OCI-LY3 (cell line): Measurements from ENCODE around the gene TSPYL1.
"Not testable (repeated sequence)": the region's sequence is repeated elsewhere in the genome, so short reads cannot be mapped to it uniquely, and the experiment has no call there.

Experiments used
- H2AFZ ChIP-seq: fragments of 200-600, 300-600 bp; shearing (Covaris generic); 2 replicates; pipeline ENCODE4 v1.6.0; 2014; ENCODE audit warnings: antibody characterized with exemption, low read depth, low read length
- H3K27ac ChIP-seq: fragments of 200-600, 300-600 bp; sonication (generic); 2 replicates; pipeline ENCODE4 v1.5.1; 2014; ENCODE audit warnings: mild to moderate bottlenecking, low read length, moderate library complexity, mixed read lengths
- H3K27me3 ChIP-seq: fragments of 200-600, 300-600 bp; sonication (generic); 2 replicates; pipeline ENCODE4 v1.6.1; 2014; ENCODE audit warnings: low read depth, low read length, mixed read lengths
- H3K36me3 ChIP-seq: fragments of 200-600, 300-600 bp; sonication (generic); replicated peaks from 2 replicates; pipeline ENCODE3; 2014; ENCODE audit warnings: low read depth, low read length, mixed read lengths
- H3K4me1 ChIP-seq: fragments of 300-600, 200-600 bp; sonication (generic); 2 replicates; pipeline ENCODE4 v1.6.1; 2014; ENCODE audit warnings: low read length, mixed read lengths
- H3K4me2 ChIP-seq: fragments of 200-600, 300-600 bp; sonication (generic); 2 replicates; pipeline ENCODE4 v1.6.1; 2014; ENCODE audit warnings: low read length, mixed read lengths
- H3K4me3 ChIP-seq: fragments of 300-600, 200-600 bp; sonication (generic); 2 replicates; pipeline ENCODE4 v1.5.1; 2014; ENCODE audit warnings: antibody characterized with exemption, mild to moderate bottlenecking, low read length, moderate library complexity
- H3K79me2 ChIP-seq: fragments of 300-600, 200-600 bp; shearing (Covaris generic); 2 replicates; pipeline ENCODE4 v1.6.1; 2014; ENCODE audit warnings: mild to moderate bottlenecking, low read length, mixed read lengths
- H3K9ac ChIP-seq: fragments of 300-600, 200-600 bp; shearing (Covaris generic); 2 replicates; pipeline ENCODE4 v1.6.0; 2014; ENCODE audit warnings: mild to moderate bottlenecking, low read length, moderate library complexity
- H3K9me3 ChIP-seq: fragments of 200-600, 300-600 bp; shearing (Covaris generic); 2 replicates; pipeline ENCODE4 v1.6.1; 2014; ENCODE audit warnings: low read length, mixed read lengths; ENCODE audit not compliant: insufficient read depth
- H4K20me1 ChIP-seq: fragments of 200-600, 300-600 bp; sonication (generic); 2 replicates; pipeline ENCODE4 v1.6.1; 2016; ENCODE audit warnings: low read length, mixed read lengths; ENCODE audit not compliant: insufficient read depth
- EZH2phosphoT487 ChIP-seq: fragments of 200-600 bp; shearing (Covaris generic); IDR thresholded peaks from 2 replicates; pipeline ENCODE4 v1.6.1; 2018; ENCODE audit warnings: antibody characterized with exemption, mixed run types, low read depth
- TF ChIP-seq, protein P1 (sequence below): fragments of 200-600, 300-600 bp; sonication (generic); IDR thresholded peaks from 2 replicates; pipeline ENCODE4 v1.5.1; 2014; ENCODE audit warnings: antibody characterized with exemption, low read length, low read depth

Gene TSPYL1

DNA sequence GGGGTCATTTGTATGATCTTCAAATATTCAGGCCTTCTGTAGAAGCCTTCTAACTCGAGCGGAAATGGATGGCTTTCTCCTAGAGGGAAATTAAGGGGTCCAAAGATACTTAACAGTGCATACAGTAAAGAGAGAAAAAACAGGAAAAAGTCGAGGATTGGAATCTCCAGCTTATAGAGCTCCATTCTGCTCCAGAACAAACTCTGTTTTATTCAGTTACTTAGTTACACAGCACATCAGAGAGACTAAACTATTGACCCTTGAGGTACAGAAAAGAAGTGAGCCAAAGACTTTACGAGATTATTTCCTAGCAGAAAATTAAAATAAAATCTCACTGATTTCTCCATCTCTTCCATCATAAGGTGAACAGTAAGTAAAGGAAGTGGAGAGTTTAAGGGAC, 47.3 kb upstream of the TSPYL1 start:
- Histone ChIP-seq H3K4me2 (no peak overlapping the region), H3K4me3 (no peak overlapping the region), H3K27me3 (no peaks in the 10 kb centered on the region), H4K20me1 (no peaks in the 10 kb centered on the region), H3K36me3 (no peaks in the 10 kb centered on the region), H2AFZ (no peak overlapping the region), H3K79me2 (no peaks in the 10 kb centered on the region), H3K9ac (no peak overlapping the region), H3K4me1 (peaks cover 23% of the 10 kb centered on the region), H3K27ac (no peak overlapping the region), H3K9me3 (no peaks in the 10 kb centered on the region)
- TF ChIP-seq EZH2phosphoT487 = no peak
- TF ChIP-seq, protein P1, sequence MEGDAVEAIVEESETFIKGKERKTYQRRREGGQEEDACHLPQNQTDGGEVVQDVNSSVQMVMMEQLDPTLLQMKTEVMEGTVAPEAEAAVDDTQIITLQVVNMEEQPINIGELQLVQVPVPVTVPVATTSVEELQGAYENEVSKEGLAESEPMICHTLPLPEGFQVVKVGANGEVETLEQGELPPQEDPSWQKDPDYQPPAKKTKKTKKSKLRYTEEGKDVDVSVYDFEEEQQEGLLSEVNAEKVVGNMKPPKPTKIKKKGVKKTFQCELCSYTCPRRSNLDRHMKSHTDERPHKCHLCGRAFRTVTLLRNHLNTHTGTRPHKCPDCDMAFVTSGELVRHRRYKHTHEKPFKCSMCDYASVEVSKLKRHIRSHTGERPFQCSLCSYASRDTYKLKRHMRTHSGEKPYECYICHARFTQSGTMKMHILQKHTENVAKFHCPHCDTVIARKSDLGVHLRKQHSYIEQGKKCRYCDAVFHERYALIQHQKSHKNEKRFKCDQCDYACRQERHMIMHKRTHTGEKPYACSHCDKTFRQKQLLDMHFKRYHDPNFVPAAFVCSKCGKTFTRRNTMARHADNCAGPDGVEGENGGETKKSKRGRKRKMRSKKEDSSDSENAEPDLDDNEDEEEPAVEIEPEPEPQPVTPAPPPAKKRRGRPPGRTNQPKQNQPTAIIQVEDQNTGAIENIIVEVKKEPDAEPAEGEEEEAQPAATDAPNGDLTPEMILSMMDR = no peak

DNA sequence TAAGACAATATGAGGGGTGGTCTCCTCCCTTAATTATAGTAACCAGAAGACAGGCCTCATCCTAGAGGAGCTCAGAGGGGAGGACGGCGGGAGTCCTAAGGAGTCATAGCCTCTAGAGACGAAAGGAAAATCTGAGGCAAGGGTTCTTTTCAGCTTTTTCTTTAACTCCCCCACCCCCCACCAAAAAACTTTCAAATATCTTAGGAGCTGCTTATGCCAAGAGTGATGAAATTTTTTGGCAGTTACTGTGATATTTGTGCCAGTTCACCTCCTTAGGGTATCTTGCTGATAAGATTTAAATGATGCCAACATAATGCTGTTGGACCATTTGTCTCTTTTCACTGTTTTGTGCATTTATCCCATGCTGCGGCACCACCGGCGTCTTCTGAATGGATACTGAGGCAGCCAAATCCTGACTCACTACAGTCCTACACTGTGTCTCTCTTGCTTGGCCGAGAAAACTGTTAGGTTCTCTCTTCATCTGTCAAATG, 46.5 kb upstream of the TSPYL1 start:
- no peak overlapping the region for H2AFZ ChIP-seq
- TF ChIP-seq EZH2phosphoT487 = no peak
- TF ChIP-seq, protein P1 = no peak
- no peak overlapping the region for H3K4me2 ChIP-seq
- H3K36me3 ChIP-seq = no peaks in the 10 kb centered on the region
- H3K27me3 ChIP-seq = no peaks in the 10 kb centered on the region
- H3K9me3 ChIP-seq = no peaks in the 10 kb centered on the region
- H3K9ac ChIP-seq = no peak overlapping the region
- no peak overlapping the region for H3K4me3 ChIP-seq
- no peaks in the 10 kb centered on the region for H3K79me2 ChIP-seq
- no peak overlapping the region for H3K27ac ChIP-seq
- no peaks in the 10 kb centered on the region for H4K20me1 ChIP-seq
- peaks cover 23% of the 10 kb centered on the region for H3K4me1 ChIP-seq

DNA sequence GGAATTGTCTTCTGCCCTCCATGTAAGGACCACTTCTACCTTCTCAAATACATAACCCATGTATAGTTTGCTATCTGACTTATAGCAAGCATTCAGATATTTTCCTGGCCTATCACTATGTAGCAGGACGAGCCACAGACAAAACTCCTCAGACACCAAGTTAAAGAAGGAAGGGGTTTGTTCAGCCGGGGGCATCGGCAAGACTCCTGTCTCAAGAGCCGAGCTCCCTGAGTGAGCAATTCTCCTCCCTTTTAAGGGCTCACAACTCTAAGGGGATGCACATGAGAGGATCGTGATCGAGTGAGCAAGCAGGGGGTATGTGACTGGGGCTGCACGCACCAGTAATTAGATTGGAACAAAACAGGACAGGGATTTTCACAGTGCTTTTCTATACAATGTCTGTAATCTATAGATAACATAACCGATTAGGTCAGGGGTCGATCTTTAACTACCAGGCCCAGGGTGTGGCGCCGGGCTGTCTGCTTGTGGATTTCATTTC, 46.0 kb upstream of the TSPYL1 start:
- H3K79me2 ChIP-seq, H3K4me3 ChIP-seq, H2AFZ ChIP-seq, H3K27me3 ChIP-seq, H3K9ac ChIP-seq, H3K27ac ChIP-seq, H4K20me1 ChIP-seq, H3K9me3 ChIP-seq, H3K36me3 ChIP-seq, H3K4me2 ChIP-seq: not testable (repeated sequence)
- H3K4me1 ChIP-seq = peaks cover 23% of the 10 kb centered on the region

DNA sequence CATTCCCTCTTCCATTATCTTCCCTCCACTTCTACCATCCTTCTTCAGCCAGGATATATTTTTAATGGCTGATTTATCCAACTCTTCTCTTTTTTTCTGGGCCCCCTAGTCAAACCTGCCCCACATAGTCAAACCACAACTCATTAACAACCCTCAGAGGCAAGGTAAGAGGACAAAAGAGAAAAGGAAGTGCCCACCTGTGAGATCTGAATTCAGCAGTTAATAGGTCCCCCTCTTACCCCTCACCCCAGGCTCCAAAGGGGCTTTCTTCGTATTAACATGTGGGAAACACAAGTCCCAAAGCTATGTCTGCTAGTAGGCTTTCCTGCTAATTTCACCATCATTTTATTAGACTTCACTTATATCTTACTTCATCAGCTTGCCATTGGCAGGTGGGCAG, 44.1 kb upstream of the TSPYL1 start:
- Histone ChIP-seq H3K9ac (no peak overlapping the region), H2AFZ (no peak overlapping the region), H3K9me3 (no peaks in the 10 kb centered on the region), H3K4me2 (no peak overlapping the region), H3K27me3 (no peaks in the 10 kb centered on the region), H3K4me3 (no peak overlapping the region), H4K20me1 (no peaks in the 10 kb centered on the region), H3K36me3 (no peaks in the 10 kb centered on the region), H3K27ac (no peak overlapping the region), H3K4me1 (peaks cover 23% of the 10 kb centered on the region), H3K79me2 (no peaks in the 10 kb centered on the region)
- TF ChIP-seq, protein P1 = no peak
- no peak for TF ChIP-seq EZH2phosphoT487

DNA sequence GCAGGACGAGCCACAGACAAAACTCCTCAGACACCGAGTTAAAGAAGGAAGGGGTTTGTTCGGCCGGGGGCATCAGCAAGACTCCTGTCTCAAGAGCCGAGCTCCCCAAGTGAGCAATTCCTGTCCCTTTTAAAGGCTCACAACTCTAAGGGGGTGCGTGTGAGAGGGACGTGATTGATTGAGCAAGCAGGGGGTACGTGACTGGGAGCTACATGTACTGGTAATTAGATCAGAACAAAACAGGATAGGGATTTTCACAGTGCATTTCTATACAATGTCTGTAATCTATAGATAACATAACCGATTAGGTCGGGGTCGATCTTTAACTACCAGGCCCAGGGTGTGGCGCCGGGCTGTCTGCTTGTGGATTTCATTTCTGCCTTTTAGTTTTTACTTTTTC, 42.2 kb upstream of the TSPYL1 start:
- H4K20me1 ChIP-seq, H3K79me2 ChIP-seq: not testable (repeated sequence)

More for the DNA sequence above, 42.2 kb upstream of the TSPYL1 start:
- not testable (repeated sequence) for H3K9ac ChIP-seq, H3K27ac ChIP-seq, H3K27me3 ChIP-seq, H3K4me2 ChIP-seq, H2AFZ ChIP-seq, H3K9me3 ChIP-seq, H3K4me3 ChIP-seq, H3K36me3 ChIP-seq
- H3K4me1 ChIP-seq = peaks cover 20% of the 10 kb centered on the region
